HG03025 (cell line): ENCODE results near the gene KCNAB2.

ENCODE experiments used
- ATAC-seq: cut with Tn5 transposase; IDR thresholded peaks from one replicate; pipeline ENCODE4 v1.9.1; 2021; ENCODE audit warnings: mild to moderate bottlenecking, moderate library complexity; ENCODE audit not compliant: unreplicated experiment, low FRiP score

The KCNAB2 gene

GRCh38 chr1:6124746-6125365, 79.2 kb downstream of the KCNAB2 start:
- ATAC-seq: no peak

GRCh38 chr1:6125366-6125765, 79.7 kb downstream of the KCNAB2 start:
- ATAC-seq: no peak

GRCh38 chr1:6126028-6126427, 80.3 kb downstream of the KCNAB2 start:
- no peak for ATAC-seq

- ATAC-seq: no peak
These were observed 80.9 kb downstream of the KCNAB2 start for GRCh38 chr1:6126521-6127067.

- ATAC-seq: no peak
These were observed 82.0 kb downstream of the KCNAB2 start for GRCh38 chr1:6127587-6128163.

GRCh38 chr1:6128276-6129081, 82.8 kb downstream of the KCNAB2 start:
- ATAC-seq: no peak

GRCh38 chr1:6129313-6129712, 83.6 kb downstream of the KCNAB2 start:
- ATAC-seq: no peak

GRCh38 chr1:6130036-6130435, 84.3 kb downstream of the KCNAB2 start:
- ATAC-seq: no peak

GRCh38 chr1:6130596-6130995, 84.9 kb downstream of the KCNAB2 start:
- ATAC-seq: no peak

GRCh38 chr1:6131561-6131960, 85.9 kb downstream of the KCNAB2 start:
- no peak for ATAC-seq

- no peak for ATAC-seq
These were observed 87.6 kb downstream of the KCNAB2 start for GRCh38 chr1:6133146-6133895.

- no peak for ATAC-seq
These were observed 88.5 kb downstream of the KCNAB2 start for GRCh38 chr1:6134206-6134605.

- no peak for ATAC-seq
These were observed 89.2 kb downstream of the KCNAB2 start for GRCh38 chr1:6134741-6135510.

GRCh38 chr1:6136516-6137220, 91.0 kb downstream of the KCNAB2 start:
- no peak for ATAC-seq

- ATAC-seq: no peak
These were observed 92.1 kb downstream of the KCNAB2 start for GRCh38 chr1:6137758-6138157.

- no peak for ATAC-seq
These were observed 94.7 kb downstream of the KCNAB2 start for GRCh38 chr1:6140413-6140812.

- no peak for ATAC-seq
These were observed 95.9 kb downstream of the KCNAB2 start for GRCh38 chr1:6141592-6141991.

- ATAC-seq: no peak
These were observed 96.4 kb downstream of the KCNAB2 start for GRCh38 chr1:6142036-6142621.

- ATAC-seq: no peak
These were observed 97.0 kb downstream of the KCNAB2 start for GRCh38 chr1:6142734-6143133.
